Right cardiac atrium (tissue), 5 donors: ENCODE measurements around the gene ADAMTSL1. TPM values are rescaled to one million over a fixed set of nuclear protein-coding genes. Genes with fewer than 3 reads are reported as not detected.

Source experiments
- ATAC-seq, 2 donors: fragments of 200-7000 bp; cut with Tn5 transposase; one replicate each; pipeline versions ENCODE4 v1.8.0 to v1.9.1; 2020; ENCODE audit warnings: moderate library complexity in 2 of 2, mild to moderate bottlenecking in 1 of 2
- DNase-seq, 3 donors: peaks; one replicate each; pipeline ENCODE4 v3.0.0-alpha.2; 2020
- H3K27ac ChIP-seq: one replicate; pipeline ENCODE4 v1.5.1; 2013; ENCODE audit warnings: mild to moderate bottlenecking, low read length, control low read depth, moderate library complexity
- H3K27me3 ChIP-seq: one replicate; pipeline ENCODE4 v1.6.1; 2013; ENCODE audit not compliant: control insufficient read depth, insufficient read depth
- H3K4me1 ChIP-seq: one replicate; pipeline ENCODE4 v1.6.1; 2013; ENCODE audit warnings: low read length; ENCODE audit not compliant: control insufficient read depth, insufficient read depth
- H3K4me3 ChIP-seq: one replicate; pipeline ENCODE4 v1.5.1; 2013; ENCODE audit warnings: low read length, control low read depth
- H3K9me3 ChIP-seq: one replicate; pipeline ENCODE4 v1.6.1; 2013; ENCODE audit warnings: low read length; ENCODE audit not compliant: control insufficient read depth
- WGBS: extraction: QIAGEN DNeasy Blood & Tissue Kit; methylation state at CpG from one replicate; pipeline ENCODE4 v1.1.7; 2013; 5-methylcytosine and 5-hydroxymethylcytosine counted together
- intact Hi-C, 4 donors: fragments of 100-400 bp; cut with DNase I; formaldehyde crosslinking; loops; one replicate each; pipeline versions ENCODE4 v1.11.0 to v1.14.0; 2022 to 2023
- polyA plus RNA-seq: library from polyadenylated mRNA; stranded (reverse); fragments of 200-250 nt; gene quantifications from one replicate; pipeline ENCODE4 v1.2.3, GENCODE V29; 2013
- total RNA-seq, 4 donors: library from RNA; stranded (reverse); fragmentation: NEBNext Ultra II Directional; extraction: Animal tissue kit (Norgen Biotek cat#: 25700); gene quantifications; one replicate each; pipeline ENCODE4 v1.2.1, GENCODE V29; 2021
- donor health status: healthy with polysubstance abuse.
- donor health status: DM: no; HTN: yes; CAD: no.
- donor health status: DM: no; HTN: no; CAD: no.
- donor health status: DM: no; HTN: yes; CAD: no; lungs with severe emphysema.
- donor health status: DM: yes; HTN: yes; CAD: no.

Gene ADAMTSL1
- total and polyA plus RNA-seq, 5 donors = 1.2 to 5.0 (median 3.0) TPM

DNA sequence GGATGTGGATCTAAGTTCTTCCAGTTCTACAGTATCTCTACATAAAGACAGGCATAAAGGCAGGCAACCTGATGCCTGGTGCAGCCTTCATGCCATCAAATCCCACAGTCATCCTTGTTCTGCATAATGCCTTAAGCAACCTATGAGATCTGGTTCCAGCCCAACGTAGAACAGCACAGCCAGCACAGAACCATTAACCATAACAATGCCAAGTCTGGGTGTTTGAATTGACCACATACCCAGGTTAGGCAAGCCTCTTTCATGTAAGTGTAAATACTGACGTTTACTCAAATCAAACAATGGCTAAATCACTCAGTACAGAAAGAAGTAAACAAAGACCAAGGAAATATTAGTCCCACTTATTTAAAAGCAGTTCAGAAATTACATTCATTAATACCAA, 195.0 kb downstream of the ADAMTSL1 start:
- no peak overlapping the region for H3K27ac ChIP-seq

DNA sequence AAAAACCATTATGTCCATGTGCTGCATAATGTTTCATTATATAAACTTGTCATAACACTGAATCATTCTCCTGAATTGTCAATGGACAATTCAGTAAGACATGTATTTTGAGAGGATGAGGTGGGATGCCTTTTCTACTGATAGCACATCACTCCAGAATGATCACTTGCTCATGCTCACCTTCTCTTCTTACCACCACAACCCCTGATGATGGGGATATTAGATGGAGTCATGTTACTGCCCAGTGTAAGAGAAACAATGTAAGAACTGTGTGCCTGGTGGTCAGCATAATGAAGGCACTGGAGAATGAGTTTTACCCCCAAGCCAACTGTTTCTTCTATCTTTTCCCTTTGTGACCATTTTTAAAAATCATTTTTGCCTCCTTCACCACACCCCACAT, 198.8 kb downstream of the ADAMTSL1 start:
- H3K27ac ChIP-seq = no peak overlapping the region
- intact Hi-C loops = no loop called here
- ATAC-seq (no peak), DNase-seq (no peak)
- H3K4me3 ChIP-seq = no peak overlapping the region
- no peaks in the 10 kb centered on the region for H3K4me1 ChIP-seq
- H3K27me3 ChIP-seq = no peaks in the 10 kb centered on the region
- no peaks in the 10 kb centered on the region for H3K9me3 ChIP-seq

More for the DNA sequence above, 195.0 kb downstream of the ADAMTSL1 start:
- Histone ChIP-seq H3K4me3 (no peak overlapping the region), H3K4me1 (no peaks in the 10 kb centered on the region), H3K27me3 (no peaks in the 10 kb centered on the region), H3K9me3 (no peaks in the 10 kb centered on the region)
- intact Hi-C loops = no loop called here
- DNase-seq (no peak), ATAC-seq (no peak)
- WGBS = 74% methylated on average over 2 of the region's 2 CpGs

DNA sequence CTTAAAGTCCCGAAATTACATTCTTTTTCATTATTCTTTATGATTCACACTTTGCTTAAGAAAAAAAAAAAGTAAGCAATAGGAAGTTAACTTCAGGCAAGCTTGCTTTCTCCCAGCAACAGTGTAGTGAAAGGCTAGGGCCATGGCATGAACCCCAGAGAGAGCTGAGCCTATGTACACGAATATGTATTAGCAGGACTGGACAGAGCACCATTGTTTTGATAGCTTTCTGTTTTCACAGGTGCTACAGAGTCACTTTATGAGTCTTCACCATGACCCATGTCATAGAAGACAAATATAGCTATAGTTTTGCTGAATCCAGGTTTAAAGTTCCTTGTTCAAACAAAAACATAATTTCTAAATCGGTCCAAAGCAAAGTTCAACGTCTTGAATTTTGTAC, 199.2 kb downstream of the ADAMTSL1 start:
- intact Hi-C loops = no loop called here
- H3K4me3 ChIP-seq = no peak overlapping the region
- 86% methylated on average over 4 of the region's 4 CpGs for WGBS

DNA sequence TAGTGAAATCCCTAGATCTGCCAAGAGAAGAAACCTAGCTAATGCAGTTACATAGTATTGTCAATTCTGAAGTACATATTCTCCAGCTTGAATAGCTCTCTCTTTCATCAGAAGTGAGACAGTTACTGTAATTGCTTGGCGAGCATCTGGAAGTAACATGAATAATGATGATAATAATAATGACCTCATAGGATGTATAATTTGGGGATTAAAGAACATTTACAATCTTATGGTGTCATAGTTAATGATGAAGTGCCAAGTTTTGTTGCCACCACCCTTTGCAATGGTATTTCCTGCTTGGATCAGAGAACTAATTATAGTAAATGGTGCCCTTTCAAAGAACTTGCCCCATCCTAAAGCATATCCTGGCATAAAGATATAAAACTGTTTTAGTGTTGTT, 201.4 kb downstream of the ADAMTSL1 start:
- H3K9me3 ChIP-seq = no peaks in the 10 kb centered on the region
- intact Hi-C loops = no loop called here
- no peaks in the 10 kb centered on the region for H3K27me3 ChIP-seq
- H3K27ac ChIP-seq = no peak overlapping the region
- 88% methylated on average over 1 of the region's 1 CpG for WGBS
- peaks cover 2% of the 10 kb centered on the region for H3K4me1 ChIP-seq
- no peak for ATAC-seq
- no peak overlapping the region for H3K4me3 ChIP-seq
- no peak for DNase-seq

More for the DNA sequence above, 199.2 kb downstream of the ADAMTSL1 start:
- Histone ChIP-seq H3K4me1 (no peaks in the 10 kb centered on the region), H3K27me3 (no peaks in the 10 kb centered on the region), H3K9me3 (no peaks in the 10 kb centered on the region), H3K27ac (no peak overlapping the region)
- ATAC-seq (no peak), DNase-seq (no peak)

DNA sequence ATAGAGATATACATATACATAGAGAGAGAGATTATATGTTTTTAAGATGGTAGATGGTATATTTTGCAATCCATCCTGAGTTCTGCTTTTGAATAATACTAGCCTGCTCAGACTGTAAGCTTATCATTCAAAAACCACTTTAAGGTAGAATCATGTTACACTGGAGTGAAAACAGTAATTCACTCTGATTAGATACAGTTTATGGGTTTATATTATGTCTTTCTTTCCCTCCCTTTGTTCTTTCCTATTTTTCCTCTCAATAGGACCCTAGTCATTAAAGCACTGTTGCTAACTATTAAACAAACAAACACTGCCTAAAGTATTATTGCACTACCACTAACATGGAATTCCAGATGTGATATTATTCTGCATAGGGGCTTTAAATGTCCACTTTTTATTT, 202.0 kb downstream of the ADAMTSL1 start:
- Histone ChIP-seq H3K4me1 (peaks cover 2% of the 10 kb centered on the region), H3K27ac (no peak overlapping the region), H3K9me3 (no peaks in the 10 kb centered on the region), H3K27me3 (no peaks in the 10 kb centered on the region), H3K4me3 (no peak overlapping the region)
- intact Hi-C loops = no loop called here
- ATAC-seq (no peak), DNase-seq (no peak)

DNA sequence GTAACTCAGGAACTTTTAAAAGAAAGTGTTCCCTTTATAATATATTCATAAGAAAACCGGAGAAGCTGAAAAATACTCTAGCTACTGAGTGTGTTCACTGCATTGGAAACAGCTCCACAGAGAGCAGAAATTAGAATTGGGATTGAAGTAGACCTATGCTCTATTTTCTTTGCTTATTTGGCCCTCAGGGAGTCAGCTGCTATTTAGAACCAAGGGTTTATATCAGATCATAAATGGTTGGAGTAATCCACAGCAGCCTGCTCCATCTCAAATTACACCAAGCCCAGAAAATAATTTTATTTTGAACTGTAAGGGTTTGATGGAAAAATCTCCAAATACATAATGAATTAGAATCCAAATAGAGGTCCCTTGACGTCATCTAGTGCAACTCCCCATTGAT, 202.6 kb downstream of the ADAMTSL1 start:
- Histone ChIP-seq H3K27me3 (no peaks in the 10 kb centered on the region), H3K4me3 (no peak overlapping the region), H3K27ac (no peak overlapping the region), H3K4me1 (peaks cover 2% of the 10 kb centered on the region), H3K9me3 (no peaks in the 10 kb centered on the region)
- intact Hi-C loops = no loop called here
- WGBS = 70% methylated on average over 2 of the region's 2 CpGs
- no peak for DNase-seq
- no peak for ATAC-seq

DNA sequence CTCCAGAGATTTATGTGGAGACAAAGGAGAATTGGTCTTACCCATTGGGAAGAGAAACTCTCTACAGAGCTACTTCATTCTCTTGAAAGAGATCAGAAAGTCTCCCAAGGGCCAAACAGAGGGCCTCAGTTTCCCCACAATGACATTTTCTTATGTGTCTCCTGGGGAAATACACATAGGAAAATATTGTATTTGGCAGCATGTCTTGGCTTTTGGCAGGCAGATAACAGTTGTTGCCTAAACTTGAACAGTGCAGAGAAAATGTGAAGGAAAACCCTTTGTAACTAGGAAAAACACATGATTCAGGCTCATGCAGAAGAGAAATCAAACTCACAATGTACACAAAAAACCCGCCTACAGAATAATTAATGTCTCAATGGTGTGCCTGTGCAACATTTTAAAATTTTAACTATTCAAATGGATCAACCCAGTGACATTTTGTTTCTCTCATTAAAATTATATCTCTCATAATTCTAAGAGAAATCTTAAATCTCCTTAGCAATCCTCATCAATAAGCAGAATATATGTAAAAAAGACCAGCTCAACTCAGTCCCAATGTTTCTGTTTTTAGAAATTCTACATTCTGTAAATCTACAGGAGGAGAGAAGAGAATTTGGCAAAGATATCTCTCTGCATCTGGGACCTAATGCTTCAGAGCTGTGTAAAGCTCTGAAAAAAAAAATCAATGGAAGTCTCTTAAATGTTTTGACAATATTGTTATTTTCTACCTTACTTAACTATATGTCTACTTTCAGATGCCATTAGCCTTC, 205.1 kb downstream of the ADAMTSL1 start:
- no peaks in the 10 kb centered on the region for H3K9me3 ChIP-seq
- H3K27ac ChIP-seq = no peak overlapping the region
- intact Hi-C loops = no loop called here
- H3K4me1 ChIP-seq = peaks cover 2% of the 10 kb centered on the region
- WGBS = 48% methylated on average over 1 of the region's 1 CpG
- ATAC-seq (peak; percentile 41 to 77), DNase-seq (no peak)
- H3K27me3 ChIP-seq = no peaks in the 10 kb centered on the region
- H3K4me3 ChIP-seq = no peak overlapping the region

DNA sequence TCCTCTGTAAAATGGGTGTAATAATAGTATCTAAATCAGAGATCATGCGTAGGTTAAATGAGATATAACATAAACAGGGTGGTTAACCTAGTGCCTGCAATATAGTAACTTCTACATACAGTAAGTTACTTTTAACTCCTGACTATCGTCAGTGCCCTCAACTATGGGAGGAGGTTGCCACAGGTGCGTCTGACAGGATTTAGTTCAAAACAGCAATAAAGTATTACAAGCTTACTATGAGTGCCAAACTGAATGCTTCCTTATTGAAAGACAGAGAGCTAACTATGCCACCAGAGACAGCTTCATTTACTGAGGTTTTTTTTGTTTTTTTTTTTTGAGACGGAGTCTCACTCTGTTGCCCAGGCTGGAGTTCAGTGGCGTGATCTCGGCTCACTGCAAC, 209.0 kb downstream of the ADAMTSL1 start:
- no peak overlapping the region for H3K4me3 ChIP-seq
- no peaks in the 10 kb centered on the region for H3K27me3 ChIP-seq
- DNase-seq = no peak
- H3K4me1 ChIP-seq = peaks cover 2% of the 10 kb centered on the region
- H3K9me3 ChIP-seq = no peaks in the 10 kb centered on the region
- ATAC-seq = no peak
- H3K27ac ChIP-seq = no peak overlapping the region
- WGBS = 82% methylated on average over 6 of the region's 6 CpGs
- intact Hi-C loops = no loop called here

DNA sequence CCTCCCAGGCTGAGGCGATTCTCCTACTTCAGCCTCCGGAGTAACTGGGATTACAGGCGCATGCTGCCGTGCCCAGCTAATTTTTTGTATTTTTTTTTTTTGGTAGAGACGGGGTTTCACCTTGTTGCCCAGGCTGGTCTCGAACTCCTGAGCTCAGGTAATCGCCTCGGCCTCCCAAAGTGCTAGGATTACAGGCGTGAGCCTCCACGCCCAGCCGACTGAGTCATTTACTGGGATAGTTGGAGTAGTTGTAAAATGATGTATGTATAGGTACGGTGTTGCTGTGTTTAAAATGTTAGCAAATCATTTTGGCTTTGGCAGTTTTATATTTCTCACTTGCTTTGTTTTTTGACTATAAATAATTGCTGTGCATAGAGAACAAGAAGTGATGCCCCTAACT, 209.4 kb downstream of the ADAMTSL1 start:
- WGBS = 96% methylated on average over 12 of the region's 12 CpGs
- ATAC-seq (no peak), DNase-seq (no peak)
- Histone ChIP-seq H3K4me3 (no peak overlapping the region), H3K9me3 (no peaks in the 10 kb centered on the region), H3K27ac (no peak overlapping the region), H3K27me3 (no peaks in the 10 kb centered on the region), H3K4me1 (peaks cover 2% of the 10 kb centered on the region)
- intact Hi-C loops = no loop called here

DNA sequence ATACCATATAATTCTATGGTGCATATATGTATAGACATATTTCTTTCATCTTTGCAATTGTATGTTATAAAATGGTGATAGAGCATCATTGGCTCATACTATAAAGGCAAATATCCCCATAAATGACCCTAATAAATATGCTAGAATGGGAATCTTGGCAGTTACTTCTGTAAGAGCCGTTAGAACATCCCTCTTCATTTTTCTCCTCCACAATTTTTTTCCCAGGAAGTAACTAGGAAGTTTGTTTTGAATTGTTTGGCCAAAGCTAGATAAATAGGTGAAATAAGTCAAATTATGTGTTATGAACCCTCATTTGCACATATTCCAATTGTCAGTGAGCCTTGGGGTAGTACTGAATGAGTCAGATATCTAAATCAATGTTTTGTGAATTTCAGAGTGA, 209.9 kb downstream of the ADAMTSL1 start:
- Histone ChIP-seq H3K4me1 (peaks cover 2% of the 10 kb centered on the region), H3K9me3 (no peaks in the 10 kb centered on the region), H3K27ac (no peak overlapping the region), H3K27me3 (no peaks in the 10 kb centered on the region), H3K4me3 (no peak overlapping the region)
- intact Hi-C loops = no loop called here
- ATAC-seq = no peak
- WGBS = 33% methylated on average over 1 of the region's 1 CpG
- DNase-seq = no peak

DNA sequence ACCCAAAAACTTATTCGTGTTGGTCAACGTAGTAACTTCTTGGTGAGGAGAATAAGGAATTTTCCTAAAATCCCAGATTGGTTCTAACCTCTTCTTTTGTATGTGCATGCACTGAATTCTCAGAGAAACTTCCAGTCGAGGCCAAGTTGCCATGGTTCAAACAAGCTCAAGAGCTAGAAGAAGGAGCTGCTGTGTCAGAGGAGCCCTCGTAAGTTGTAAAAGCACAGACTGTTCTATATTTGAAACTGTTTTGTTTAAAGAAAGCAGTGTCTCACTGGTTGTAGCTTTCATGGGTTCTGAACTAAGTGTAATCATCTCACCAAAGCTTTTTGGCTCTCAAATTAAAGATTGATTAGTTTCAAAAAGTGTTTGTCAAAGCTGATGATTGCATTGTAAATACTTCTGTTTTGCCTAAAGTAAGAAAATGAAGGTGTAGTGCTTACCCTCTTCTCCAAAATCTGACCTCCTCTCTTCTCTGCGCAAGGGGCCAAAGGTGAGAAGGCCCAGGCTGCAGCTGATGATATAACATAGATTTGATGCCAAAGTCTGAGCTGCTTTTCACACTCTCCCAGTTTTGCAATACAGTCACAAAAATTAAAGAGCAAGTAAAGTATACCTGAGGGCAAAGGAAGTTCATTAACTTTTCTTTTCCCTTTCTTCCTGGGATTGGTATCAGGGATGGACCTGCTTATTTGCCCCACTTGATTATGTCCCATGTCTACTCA, 210.8 kb downstream of the ADAMTSL1 start:
- ATAC-seq (peak in 1 of 2 donors; percentile 67), DNase-seq (no peak)
- intact Hi-C loops = no loop called here
- peak overlapping the region; percentile 2 for H3K27ac ChIP-seq
- 66% methylated on average over 5 of the region's 5 CpGs for WGBS
- H3K4me3 ChIP-seq = no peak overlapping the region
- H3K4me1 ChIP-seq = peaks cover 2% of the 10 kb centered on the region
- H3K9me3 ChIP-seq = no peaks in the 10 kb centered on the region
- no peaks in the 10 kb centered on the region for H3K27me3 ChIP-seq
